ENCODE data around the gene ANKRD30B. TPM values are rescaled to one million over a fixed set of nuclear protein-coding genes. Genes with fewer than 3 reads are reported as not detected.
"Not testable (repeated sequence)": the region's sequence is repeated elsewhere in the genome, so short reads cannot be mapped to it uniquely, and the experiment has no call there.

The ANKRD30B gene
- total and polyA plus RNA-seq, 7 donors, result 0.13 to 0.36 TPM; not detected in 5

GRCh38 chr18:14866426-14866825 is 118.5 kb downstream of the ANKRD30B start:
- DNase-seq; H3K27ac ChIP-seq; intact Hi-C loops (cut with DNase I); H3K4me3 ChIP-seq; H3K9me3 ChIP-seq; H3K4me1 ChIP-seq; H3K27me3 ChIP-seq; H3K36me3 ChIP-seq: not testable (repeated sequence)
- WGBS, 2 donors, result 86 to 93% methylated on average over 15 of the region's 15 CpGs

- H3K9me3 ChIP-seq; H3K4me1 ChIP-seq; H3K27me3 ChIP-seq; H3K27ac ChIP-seq; H3K36me3 ChIP-seq; intact Hi-C loops (cut with DNase I); H3K4me3 ChIP-seq; DNase-seq: not testable (repeated sequence)
- WGBS, 2 donors, result 90 to 92% methylated on average over 4 of the region's 4 CpGs
These were observed 120.0 kb downstream of the ANKRD30B start for GRCh38 chr18:14867988-14868387.

- intact Hi-C loops (cut with DNase I); H3K4me3 ChIP-seq; H3K36me3 ChIP-seq; DNase-seq; H3K27me3 ChIP-seq; H3K9me3 ChIP-seq; H3K4me1 ChIP-seq; H3K27ac ChIP-seq: not testable (repeated sequence)
- WGBS, 2 donors, result 87 to 88% methylated on average over 4 of the region's 4 CpGs
These were observed 120.9 kb downstream of the ANKRD30B start for GRCh38 chr18:14868825-14869224.

GRCh38 chr18:14878826-14879225 is 130.9 kb downstream of the ANKRD30B start:
- H3K4me1 ChIP-seq; H3K27ac ChIP-seq; H3K4me3 ChIP-seq; H3K9me3 ChIP-seq; H3K27me3 ChIP-seq; DNase-seq; H3K36me3 ChIP-seq; intact Hi-C loops (cut with DNase I): not testable (repeated sequence)
- WGBS, 2 donors, result 91% methylated on average over 14 of the region's 14 CpGs

GRCh38 chr18:14900435-14900834 is 152.5 kb downstream of the ANKRD30B start:
- no peak overlapping the region for H3K27ac ChIP-seq
- intact Hi-C loops (cut with DNase I), result no loop called here
- WGBS, 2 donors, result 96% methylated on average over 1 of the region's 1 CpG
- no peaks in the 10 kb centered on the region for H3K4me1 ChIP-seq
- DNase-seq, result no peak
- H3K4me3 ChIP-seq, result no peak overlapping the region
- no peaks in the 10 kb centered on the region for H3K9me3 ChIP-seq
- no peaks in the 10 kb centered on the region for H3K36me3 ChIP-seq
- no peaks in the 10 kb centered on the region for H3K27me3 ChIP-seq
- no peak for TF ChIP-seq EP300 (IDR thresholded peaks at IDR 0.05)
- no peak for TF ChIP-seq POLR2A (IDR thresholded peaks at IDR 0.05)
- TF ChIP-seq CTCF (IDR thresholded peaks at IDR 0.05), result no peak

Small RNA genes within 50 kb of the gene (small RNA-seq; reads per million reads assigned to genes)
- gene MIR3156-2 (0 reads per million in 3 donors), gene RNU6-1210P (0 reads per million in 3 donors)

Other genes starting within 250 kb of the ANKRD30B start
- gene POTEC, start 204.6 kb upstream of the ANKRD30B start, total RNA-seq, result not detected
- not detected for gene POTEC, start 204.6 kb upstream of the ANKRD30B start, polyA plus RNA-seq